Neutrophil (primary cell): Measurements from ENCODE around the gene DENND1A.

Source experiments
- H3K27ac ChIP-seq: fragments of 200-600 bp; sonication (generic); 2 replicates; pipeline ENCODE4 v1.5.1; 2016; ENCODE audit warnings: mild to moderate bottlenecking, moderate library complexity
- H3K27me3 ChIP-seq: fragments of 200-600 bp; sonication (generic); 2 replicates; pipeline ENCODE4 v1.6.0; 2016; ENCODE audit warnings: mild to moderate bottlenecking
- H3K36me3 ChIP-seq: fragments of 200-600 bp; sonication (generic); 2 replicates; pipeline ENCODE4 v1.5.1; 2017
- H3K4me1 ChIP-seq, 2 experiments: fragments of 200-600 bp in 1 of 2; sonication (generic) in 1 of 2; 1 replicate in 1 of 2; 2 replicates in 1 of 2; pipeline versions ENCODE4 v1.5.1 to v1.6.1; 2013 to 2016; ENCODE audit warnings: low read depth in 1 of 2, low read length in 1 of 2, mild to moderate bottlenecking in 1 of 2, moderate library complexity in 1 of 2; ENCODE audit not compliant: control insufficient read depth in 1 of 2, insufficient read depth in 1 of 2
- H3K4me3 ChIP-seq, 2 experiments: fragments of 200-600 bp in 1 of 2; sonication (generic) in 1 of 2; 1 replicate in 1 of 2; 2 replicates in 1 of 2; pipeline ENCODE4 v1.5.1; 2013 to 2016; ENCODE audit warnings: low read depth in 1 of 2, low read length in 1 of 2, mild to moderate bottlenecking in 1 of 2, moderate library complexity in 1 of 2
- H3K9me3 ChIP-seq: fragments of 200-600 bp; sonication (generic); 2 replicates; pipeline ENCODE4 v1.5.1; 2016
- TF ChIP-seq, protein P1 (sequence below): fragments of 200-600 bp; sonication (generic); IDR thresholded peaks from 2 replicates; pipeline ENCODE4 v1.5.1; 2016; ENCODE audit warnings: antibody characterized with exemption

Gene DENND1A

GRCh38 chr9:123541411-123541810, 388.5 kb downstream of the DENND1A start:
- H3K9me3 ChIP-seq = no peaks in the 10 kb centered on the region
- no peaks in the 10 kb centered on the region for H3K27me3 ChIP-seq
- TF ChIP-seq, protein P1, sequence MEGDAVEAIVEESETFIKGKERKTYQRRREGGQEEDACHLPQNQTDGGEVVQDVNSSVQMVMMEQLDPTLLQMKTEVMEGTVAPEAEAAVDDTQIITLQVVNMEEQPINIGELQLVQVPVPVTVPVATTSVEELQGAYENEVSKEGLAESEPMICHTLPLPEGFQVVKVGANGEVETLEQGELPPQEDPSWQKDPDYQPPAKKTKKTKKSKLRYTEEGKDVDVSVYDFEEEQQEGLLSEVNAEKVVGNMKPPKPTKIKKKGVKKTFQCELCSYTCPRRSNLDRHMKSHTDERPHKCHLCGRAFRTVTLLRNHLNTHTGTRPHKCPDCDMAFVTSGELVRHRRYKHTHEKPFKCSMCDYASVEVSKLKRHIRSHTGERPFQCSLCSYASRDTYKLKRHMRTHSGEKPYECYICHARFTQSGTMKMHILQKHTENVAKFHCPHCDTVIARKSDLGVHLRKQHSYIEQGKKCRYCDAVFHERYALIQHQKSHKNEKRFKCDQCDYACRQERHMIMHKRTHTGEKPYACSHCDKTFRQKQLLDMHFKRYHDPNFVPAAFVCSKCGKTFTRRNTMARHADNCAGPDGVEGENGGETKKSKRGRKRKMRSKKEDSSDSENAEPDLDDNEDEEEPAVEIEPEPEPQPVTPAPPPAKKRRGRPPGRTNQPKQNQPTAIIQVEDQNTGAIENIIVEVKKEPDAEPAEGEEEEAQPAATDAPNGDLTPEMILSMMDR = no peak
- H3K4me3 ChIP-seq = no peak overlapping the region
- no peaks in the 10 kb centered on the region for H3K36me3 ChIP-seq
- no peak overlapping the region for H3K27ac ChIP-seq
- peaks cover 9 to 10% of the 10 kb centered on the region in 2 experiments for H3K4me1 ChIP-seq

DNA sequence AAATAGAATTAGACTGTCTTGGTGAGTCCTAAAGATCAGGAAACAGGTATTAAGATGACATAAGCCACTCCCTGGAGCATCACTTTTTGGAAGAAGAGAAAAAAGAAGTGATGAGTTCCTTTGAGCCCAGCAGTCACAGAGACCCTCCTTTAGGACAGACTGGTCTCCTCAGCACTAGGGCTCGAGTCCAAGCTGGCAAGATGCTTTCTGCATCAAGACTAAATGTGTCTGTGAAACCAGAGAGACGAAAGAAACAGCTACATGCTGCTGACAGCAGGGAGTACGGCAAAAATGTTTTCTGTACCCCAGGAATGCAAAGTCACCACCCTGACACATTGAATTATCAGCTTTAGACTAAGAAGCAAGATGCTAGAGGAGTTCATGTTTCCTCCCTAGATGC, 389.5 kb downstream of the DENND1A start:
- no peak overlapping the region for H3K27ac ChIP-seq
- H3K9me3 ChIP-seq = no peaks in the 10 kb centered on the region
- H3K27me3 ChIP-seq = no peaks in the 10 kb centered on the region
- TF ChIP-seq, protein P1 = no peak
- peaks cover 9 to 10% of the 10 kb centered on the region in 2 experiments for H3K4me1 ChIP-seq
- H3K36me3 ChIP-seq = no peaks in the 10 kb centered on the region
- H3K4me3 ChIP-seq = no peak overlapping the region

- TF ChIP-seq, protein P1 = no peak
- Histone ChIP-seq H3K9me3 (no peaks in the 10 kb centered on the region), H3K4me3 (no peak overlapping the region), H3K4me1 (peaks cover 5 to 6% of the 10 kb centered on the region in 2 experiments), H3K36me3 (peaks cover 7% of the 10 kb centered on the region), H3K27ac (no peak overlapping the region), H3K27me3 (no peaks in the 10 kb centered on the region)
Measured at GRCh38 chr9:123537809-123538208, 392.1 kb downstream of the DENND1A start.

- Histone ChIP-seq H3K27me3 (no peaks in the 10 kb centered on the region), H3K4me3 (no peak overlapping the region), H3K36me3 (peaks cover 7% of the 10 kb centered on the region), H3K9me3 (no peaks in the 10 kb centered on the region), H3K4me1 (no peaks in the 10 kb centered on the region), H3K27ac (no peak overlapping the region)
- TF ChIP-seq, protein P1 = no peak
Measured at GRCh38 chr9:123536455-123536868, 393.5 kb downstream of the DENND1A start.

DNA sequence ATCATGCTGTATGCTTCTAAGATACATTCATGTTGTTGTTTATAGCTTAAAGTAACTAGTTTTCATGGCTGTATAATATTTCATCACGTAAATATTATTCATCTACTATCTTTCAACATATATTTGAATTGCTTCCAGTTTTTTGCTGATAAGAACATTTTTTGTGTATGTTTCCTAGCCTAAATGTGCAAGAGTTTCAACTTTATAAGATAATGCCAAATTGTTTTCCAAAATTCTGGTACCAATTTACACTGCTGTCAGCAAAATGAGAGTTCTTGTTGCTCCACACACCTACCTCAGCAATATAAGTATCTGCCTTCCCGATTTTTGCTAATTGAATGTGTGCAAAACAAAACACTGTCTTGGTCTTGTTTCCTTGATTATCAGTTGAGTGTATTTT, 395.6 kb downstream of the DENND1A start:
- H3K27ac ChIP-seq = no peak overlapping the region
- TF ChIP-seq, protein P1 = no peak

DNA sequence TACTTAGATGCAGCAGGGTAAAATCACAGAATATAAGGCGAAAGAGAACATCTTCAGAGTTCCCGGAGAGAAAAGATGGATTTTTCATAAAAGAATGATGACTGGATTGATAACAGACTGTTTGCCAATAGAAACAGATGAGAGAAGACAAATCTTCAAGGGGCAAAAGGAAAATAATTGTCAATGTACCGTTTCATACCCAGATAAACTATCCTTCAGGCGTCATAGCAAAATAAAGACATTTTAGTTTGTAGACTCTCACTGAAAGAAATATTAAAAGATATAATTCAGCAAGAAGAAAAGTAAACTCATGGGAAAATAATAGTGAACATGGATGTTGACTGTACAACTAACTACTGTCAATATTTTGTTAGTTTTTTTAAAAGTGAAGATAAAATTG, 399.7 kb downstream of the DENND1A start:
- TF ChIP-seq, protein P1 = no peak
- no peak overlapping the region for H3K27ac ChIP-seq
- H3K36me3 ChIP-seq = peaks cover 7% of the 10 kb centered on the region
- no peak overlapping the region for H3K4me3 ChIP-seq
- no peaks in the 10 kb centered on the region for H3K4me1 ChIP-seq
- H3K9me3 ChIP-seq = no peaks in the 10 kb centered on the region
- no peaks in the 10 kb centered on the region for H3K27me3 ChIP-seq

More for the DNA sequence above, 395.6 kb downstream of the DENND1A start:
- no peaks in the 10 kb centered on the region for H3K27me3 ChIP-seq
- no peaks in the 10 kb centered on the region for H3K9me3 ChIP-seq
- H3K4me3 ChIP-seq = no peak overlapping the region
- no peaks in the 10 kb centered on the region for H3K4me1 ChIP-seq
- H3K36me3 ChIP-seq = peaks cover 7% of the 10 kb centered on the region
